Ascending aorta (tissue), 2 donors: Measurements from ENCODE around the gene GLMN. TPM values are rescaled to one million over a fixed set of nuclear protein-coding genes. Genes with fewer than 3 reads are reported as not detected.

Experiments used
- DNase-seq, 2 donors: peaks; one replicate each; pipeline ENCODE4 v3.0.0-alpha.2; 2019; ENCODE audit warnings: low spot score in 2 of 2
- H3K27ac ChIP-seq, 2 donors: fragments of 200-600 bp; sonication (generic); one replicate each; pipeline ENCODE4 v1.5.1; 2016 to 2017; ENCODE audit warnings: mild to moderate bottlenecking in 1 of 2
- H3K27me3 ChIP-seq: fragments of 200-600 bp; sonication (generic); one replicate; pipeline ENCODE4 v1.5.1; 2017
- H3K36me3 ChIP-seq, 2 donors: fragments of 200-600 bp; sonication (generic); one replicate each; pipeline ENCODE4 v1.5.1; 2016
- H3K4me1 ChIP-seq, 2 donors: fragments of 200-600 bp; sonication (generic); one replicate each; pipeline ENCODE4 v1.5.1; 2016 to 2017; ENCODE audit warnings: mild to moderate bottlenecking in 1 of 2
- H3K4me3 ChIP-seq, 2 donors: fragments of 200-600 bp; sonication (generic); one replicate each; pipeline ENCODE4 v1.5.1; 2016 to 2017; ENCODE audit warnings: mild to moderate bottlenecking in 1 of 2
- H3K9me3 ChIP-seq, 2 donors: fragments of 200-600 bp; sonication (generic); one replicate each; pipeline ENCODE4 v1.5.1; 2016
- intact Hi-C: fragments of 100-400 bp; cut with DNase I; formaldehyde crosslinking; loops from one replicate; pipeline ENCODE4 v1.15.1; 2023
- total RNA-seq: library from RNA; depleted of rRNA; stranded (reverse); fragments of >200 nt; gene quantifications from one replicate; pipeline ENCODE4 v1.1.0, GENCODE V29; 2016
- TF ChIP-seq, protein P1 (sequence below), 3 experiments: fragments of 200-600 bp in 2 of 3; fragments of 450-650 bp in 1 of 3; sonication (generic) in 2 of 3; IDR thresholded peaks; one replicate each; pipeline ENCODE4 v1.5.1; 2016 to 2019; ENCODE audit warnings: antibody characterized with exemption in 3 of 3, mild to moderate bottlenecking in 1 of 3, moderate library complexity in 1 of 3

GLMN gene
- total RNA-seq, 1 donor from 2014 or later: 9.8 TPM

DNA sequence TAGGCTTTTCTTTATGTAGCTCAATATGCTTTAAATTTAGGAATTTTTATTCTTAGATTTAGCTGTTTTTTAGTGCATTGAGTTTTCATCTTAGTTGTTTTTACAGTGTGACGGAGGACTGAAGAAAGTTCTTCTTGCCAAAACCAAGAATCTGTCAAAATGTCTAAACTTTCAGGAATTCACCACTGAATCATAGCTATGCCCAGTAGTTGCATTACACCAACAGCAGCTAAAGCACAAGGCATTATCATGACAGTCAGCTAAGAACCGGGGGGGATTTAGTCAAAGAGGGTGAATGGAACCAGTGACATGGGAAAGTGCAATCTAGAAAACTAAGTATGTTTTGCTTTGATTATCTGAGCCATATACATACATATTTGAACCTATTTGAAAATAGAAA lies 87.6 kb downstream of the GLMN start:
- H3K4me1 ChIP-seq: no peaks in the 10 kb centered on the region
- no peak overlapping the region for H3K4me3 ChIP-seq
- H3K27ac ChIP-seq: no peak overlapping the region
- H3K9me3 ChIP-seq: peaks cover 0 to 11% of the 10 kb centered on the region in 2 donors
- no peaks in the 10 kb centered on the region for H3K36me3 ChIP-seq
- TF ChIP-seq, protein P1, sequence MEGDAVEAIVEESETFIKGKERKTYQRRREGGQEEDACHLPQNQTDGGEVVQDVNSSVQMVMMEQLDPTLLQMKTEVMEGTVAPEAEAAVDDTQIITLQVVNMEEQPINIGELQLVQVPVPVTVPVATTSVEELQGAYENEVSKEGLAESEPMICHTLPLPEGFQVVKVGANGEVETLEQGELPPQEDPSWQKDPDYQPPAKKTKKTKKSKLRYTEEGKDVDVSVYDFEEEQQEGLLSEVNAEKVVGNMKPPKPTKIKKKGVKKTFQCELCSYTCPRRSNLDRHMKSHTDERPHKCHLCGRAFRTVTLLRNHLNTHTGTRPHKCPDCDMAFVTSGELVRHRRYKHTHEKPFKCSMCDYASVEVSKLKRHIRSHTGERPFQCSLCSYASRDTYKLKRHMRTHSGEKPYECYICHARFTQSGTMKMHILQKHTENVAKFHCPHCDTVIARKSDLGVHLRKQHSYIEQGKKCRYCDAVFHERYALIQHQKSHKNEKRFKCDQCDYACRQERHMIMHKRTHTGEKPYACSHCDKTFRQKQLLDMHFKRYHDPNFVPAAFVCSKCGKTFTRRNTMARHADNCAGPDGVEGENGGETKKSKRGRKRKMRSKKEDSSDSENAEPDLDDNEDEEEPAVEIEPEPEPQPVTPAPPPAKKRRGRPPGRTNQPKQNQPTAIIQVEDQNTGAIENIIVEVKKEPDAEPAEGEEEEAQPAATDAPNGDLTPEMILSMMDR (IDR thresholded peaks at IDR 0.05): no peak
- no peak for DNase-seq
- intact Hi-C loops: no loop called here
- no peaks in the 10 kb centered on the region for H3K27me3 ChIP-seq

DNA sequence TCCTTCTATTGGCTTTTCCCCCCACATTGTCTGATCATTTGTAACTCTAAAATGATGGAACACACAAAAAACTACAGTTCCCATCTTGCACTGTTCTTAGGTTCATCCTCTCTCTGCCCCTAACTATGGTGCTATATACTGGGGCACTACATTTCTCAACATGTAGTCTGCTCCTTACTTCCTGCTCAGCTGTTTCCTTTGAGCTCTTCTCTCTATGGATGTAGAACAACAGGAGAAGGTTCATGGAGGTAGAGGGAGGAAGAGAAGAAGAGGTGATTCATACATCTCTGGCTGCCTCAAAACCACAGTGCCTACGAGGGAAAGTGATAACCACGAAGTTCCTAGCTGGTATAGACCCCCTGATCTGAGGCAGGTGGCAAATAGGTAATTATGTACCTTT lies 88.1 kb downstream of the GLMN start:
- TF ChIP-seq, protein P1 (IDR thresholded peaks at IDR 0.05): no peak
- peaks cover 0 to 12% of the 10 kb centered on the region in 2 donors for H3K9me3 ChIP-seq
- DNase-seq: no peak
- H3K36me3 ChIP-seq: no peaks in the 10 kb centered on the region
- no peak overlapping the region for H3K27ac ChIP-seq
- intact Hi-C loops: no loop called here
- no peaks in the 10 kb centered on the region for H3K27me3 ChIP-seq
- no peak overlapping the region for H3K4me3 ChIP-seq
- no peaks in the 10 kb centered on the region for H3K4me1 ChIP-seq

DNA sequence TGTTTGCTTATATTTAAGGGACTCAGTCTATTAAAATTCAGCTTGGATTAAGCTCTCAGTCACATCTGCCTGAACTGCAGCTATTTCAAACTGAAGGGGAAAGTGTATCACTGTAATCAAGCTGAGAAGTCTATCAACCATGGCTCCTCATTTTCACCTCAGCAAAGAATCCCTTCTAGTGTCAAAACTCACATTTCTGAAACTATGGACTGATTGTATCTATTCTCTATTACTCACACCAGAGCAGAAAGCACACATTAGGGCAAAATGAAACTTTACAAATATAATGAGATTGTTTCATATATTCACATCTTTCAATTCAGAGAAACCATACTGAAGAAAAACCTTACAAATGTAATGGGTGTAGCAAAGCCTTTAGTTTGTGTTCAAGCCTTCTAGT lies 95.7 kb downstream of the GLMN start:
- TF ChIP-seq, protein P1 (IDR thresholded peaks at IDR 0.05): no peak
- intact Hi-C loops: no loop called here
- no peak overlapping the region for H3K4me3 ChIP-seq
- no peak overlapping the region for H3K27ac ChIP-seq
- no peaks in the 10 kb centered on the region for H3K36me3 ChIP-seq
- no peaks in the 10 kb centered on the region for H3K27me3 ChIP-seq
- no peak for DNase-seq
- H3K9me3 ChIP-seq: peaks cover 0 to 12% of the 10 kb centered on the region in 2 donors
- no peaks in the 10 kb centered on the region for H3K4me1 ChIP-seq

DNA sequence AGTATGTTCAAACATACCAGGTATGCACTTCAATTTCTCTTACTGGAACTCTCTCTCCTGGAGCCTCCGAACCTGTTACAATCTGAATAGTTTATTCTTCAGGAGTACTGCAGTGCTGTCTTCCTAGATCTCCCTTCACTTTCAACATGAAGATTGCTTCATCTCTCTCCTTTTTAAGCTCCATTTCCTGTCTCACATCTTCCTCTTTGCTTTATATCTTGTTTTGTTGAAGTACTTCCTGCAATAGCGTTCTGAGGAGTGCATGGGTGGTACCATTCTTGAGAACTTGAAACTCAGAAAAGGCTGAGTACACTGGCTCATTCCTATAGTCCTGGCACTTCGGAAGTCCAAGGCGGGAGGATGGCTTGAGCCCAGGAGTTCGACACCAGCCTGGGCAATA lies 96.8 kb downstream of the GLMN start:
- Histone ChIP-seq H3K4me1 (no peaks in the 10 kb centered on the region), H3K36me3 (no peaks in the 10 kb centered on the region), H3K27me3 (no peaks in the 10 kb centered on the region), H3K9me3 (peaks cover 0 to 8% of the 10 kb centered on the region in 2 donors), H3K27ac (no peak overlapping the region), H3K4me3 (no peak overlapping the region)
- intact Hi-C loops: no loop called here
- TF ChIP-seq, protein P1 (IDR thresholded peaks at IDR 0.05): no peak
- DNase-seq: no peak

Other genes with a start within 250 kb of the GLMN start
- gene SETSIP, start 223.6 kb downstream of the GLMN start, total RNA-seq: not detected
- 3.6 TPM for gene BTBD8, start 218.6 kb downstream of the GLMN start, total RNA-seq
- not detected for gene C1orf146, start 81.1 kb downstream of the GLMN start, total RNA-seq
- gene RPAP2, start 72 bp upstream of the GLMN start, total RNA-seq: 1.5 TPM
- not detected for gene GFI1, start 187.9 kb upstream of the GLMN start, total RNA-seq